ENCODE results near the gene CTNNA3.

The CTNNA3 gene

GRCh38 chr10:66777665-66778064 is 918.3 kb downstream of the CTNNA3 start:
- Histone ChIP-seq H3K27me3 (replicated peaks; ENCODE audit: control insufficient read depth, insufficient read depth, low read length, poor library complexity, severe bottlenecking) (no peaks in the 10 kb centered on the region), H3K9me3 (ENCODE audit: control insufficient read depth, low read length) (no peaks in the 10 kb centered on the region), H3K4me3 (ENCODE audit: insufficient read depth, low read depth, low read length, poor library complexity, severe bottlenecking) (no peak overlapping the region), H3K36me3 (ENCODE audit: control insufficient read depth, insufficient read depth, low read length) (no peaks in the 10 kb centered on the region), H3K27ac (ENCODE audit: insufficient read depth, low read length, poor library complexity, severe bottlenecking) (no peak overlapping the region), H3K4me1 (ENCODE audit: control insufficient read depth, insufficient read depth, low read length, poor library complexity, severe bottlenecking) (no peaks in the 10 kb centered on the region)
- DNase-seq: no peak

GRCh38 chr10:66773472-66773817 is 922.5 kb downstream of the CTNNA3 start:
- no peaks in the 10 kb centered on the region for H3K27me3 ChIP-seq (replicated peaks; ENCODE audit: control insufficient read depth, insufficient read depth, low read length, poor library complexity, severe bottlenecking)
- DNase-seq: no peak

GRCh38 chr10:66772548-66773471 is 923.2 kb downstream of the CTNNA3 start:
- Histone ChIP-seq H3K4me3 (ENCODE audit: insufficient read depth, low read depth, low read length, poor library complexity, severe bottlenecking) (no peak overlapping the region), H3K36me3 (ENCODE audit: control insufficient read depth, insufficient read depth, low read length) (no peaks in the 10 kb centered on the region), H3K4me1 (ENCODE audit: control insufficient read depth, insufficient read depth, low read length, poor library complexity, severe bottlenecking) (no peaks in the 10 kb centered on the region), H3K9me3 (ENCODE audit: control insufficient read depth, low read length) (no peaks in the 10 kb centered on the region), H3K27me3 (replicated peaks; ENCODE audit: control insufficient read depth, insufficient read depth, low read length, poor library complexity, severe bottlenecking) (no peaks in the 10 kb centered on the region), H3K27ac (ENCODE audit: insufficient read depth, low read length, poor library complexity, severe bottlenecking) (no peak overlapping the region)
- no peak for DNase-seq

More at GRCh38 chr10:66773472-66773817, 922.5 kb downstream of the CTNNA3 start:
- Histone ChIP-seq H3K4me3 (ENCODE audit: insufficient read depth, low read depth, low read length, poor library complexity, severe bottlenecking) (no peak overlapping the region), H3K27ac (ENCODE audit: insufficient read depth, low read length, poor library complexity, severe bottlenecking) (no peak overlapping the region), H3K36me3 (ENCODE audit: control insufficient read depth, insufficient read depth, low read length) (no peaks in the 10 kb centered on the region), H3K4me1 (ENCODE audit: control insufficient read depth, insufficient read depth, low read length, poor library complexity, severe bottlenecking) (no peaks in the 10 kb centered on the region), H3K9me3 (ENCODE audit: control insufficient read depth, low read length) (no peaks in the 10 kb centered on the region)

- Histone ChIP-seq H3K4me3 (ENCODE audit: insufficient read depth, low read depth, low read length, poor library complexity, severe bottlenecking) (no peak overlapping the region), H3K9me3 (ENCODE audit: control insufficient read depth, low read length) (no peaks in the 10 kb centered on the region), H3K36me3 (ENCODE audit: control insufficient read depth, insufficient read depth, low read length) (no peaks in the 10 kb centered on the region), H3K27me3 (replicated peaks; ENCODE audit: control insufficient read depth, insufficient read depth, low read length, poor library complexity, severe bottlenecking) (no peaks in the 10 kb centered on the region), H3K4me1 (ENCODE audit: control insufficient read depth, insufficient read depth, low read length, poor library complexity, severe bottlenecking) (no peaks in the 10 kb centered on the region), H3K27ac (ENCODE audit: insufficient read depth, low read length, poor library complexity, severe bottlenecking) (no peak overlapping the region)
- DNase-seq: no peak
Observed at GRCh38 chr10:66767707-66768106, 928.3 kb downstream of the CTNNA3 start.

GRCh38 chr10:66762218-66762729 is 933.7 kb downstream of the CTNNA3 start:
- no peaks in the 10 kb centered on the region for H3K4me1 ChIP-seq (ENCODE audit: control insufficient read depth, insufficient read depth, low read length, poor library complexity, severe bottlenecking)
- no peak overlapping the region for H3K27ac ChIP-seq (ENCODE audit: insufficient read depth, low read length, poor library complexity, severe bottlenecking)
- H3K4me3 ChIP-seq (ENCODE audit: insufficient read depth, low read depth, low read length, poor library complexity, severe bottlenecking): no peak overlapping the region
- H3K27me3 ChIP-seq (replicated peaks; ENCODE audit: control insufficient read depth, insufficient read depth, low read length, poor library complexity, severe bottlenecking): no peaks in the 10 kb centered on the region
- no peaks in the 10 kb centered on the region for H3K9me3 ChIP-seq (ENCODE audit: control insufficient read depth, low read length)
- no peaks in the 10 kb centered on the region for H3K36me3 ChIP-seq (ENCODE audit: control insufficient read depth, insufficient read depth, low read length)
- DNase-seq: no peak

- Histone ChIP-seq H3K4me1 (ENCODE audit: control insufficient read depth, insufficient read depth, low read length, poor library complexity, severe bottlenecking) (no peaks in the 10 kb centered on the region), H3K27ac (ENCODE audit: insufficient read depth, low read length, poor library complexity, severe bottlenecking) (no peak overlapping the region), H3K27me3 (replicated peaks; ENCODE audit: control insufficient read depth, insufficient read depth, low read length, poor library complexity, severe bottlenecking) (no peaks in the 10 kb centered on the region), H3K36me3 (ENCODE audit: control insufficient read depth, insufficient read depth, low read length) (no peaks in the 10 kb centered on the region), H3K9me3 (ENCODE audit: control insufficient read depth, low read length) (no peaks in the 10 kb centered on the region), H3K4me3 (ENCODE audit: insufficient read depth, low read depth, low read length, poor library complexity, severe bottlenecking) (no peak overlapping the region)
- no peak for DNase-seq
Observed at GRCh38 chr10:66760941-66761340, 935.1 kb downstream of the CTNNA3 start.

- no peaks in the 10 kb centered on the region for H3K9me3 ChIP-seq (ENCODE audit: control insufficient read depth, low read length)
- no peaks in the 10 kb centered on the region for H3K27me3 ChIP-seq (replicated peaks; ENCODE audit: control insufficient read depth, insufficient read depth, low read length, poor library complexity, severe bottlenecking)
- H3K4me3 ChIP-seq (ENCODE audit: insufficient read depth, low read depth, low read length, poor library complexity, severe bottlenecking): no peak overlapping the region
- H3K36me3 ChIP-seq (ENCODE audit: control insufficient read depth, insufficient read depth, low read length): no peaks in the 10 kb centered on the region
- no peak overlapping the region for H3K27ac ChIP-seq (ENCODE audit: insufficient read depth, low read length, poor library complexity, severe bottlenecking)
- H3K4me1 ChIP-seq (ENCODE audit: control insufficient read depth, insufficient read depth, low read length, poor library complexity, severe bottlenecking): no peaks in the 10 kb centered on the region
- DNase-seq: no peak
Observed at GRCh38 chr10:66755474-66755873, 940.5 kb downstream of the CTNNA3 start.

- Histone ChIP-seq H3K4me3 (ENCODE audit: insufficient read depth, low read depth, low read length, poor library complexity, severe bottlenecking) (no peak overlapping the region), H3K9me3 (ENCODE audit: control insufficient read depth, low read length) (no peaks in the 10 kb centered on the region), H3K4me1 (ENCODE audit: control insufficient read depth, insufficient read depth, low read length, poor library complexity, severe bottlenecking) (no peaks in the 10 kb centered on the region), H3K27me3 (replicated peaks; ENCODE audit: control insufficient read depth, insufficient read depth, low read length, poor library complexity, severe bottlenecking) (no peaks in the 10 kb centered on the region), H3K36me3 (ENCODE audit: control insufficient read depth, insufficient read depth, low read length) (no peaks in the 10 kb centered on the region), H3K27ac (ENCODE audit: insufficient read depth, low read length, poor library complexity, severe bottlenecking) (no peak overlapping the region)
- no peak for DNase-seq
Observed at GRCh38 chr10:66752714-66753113, 943.3 kb downstream of the CTNNA3 start.

GRCh38 chr10:66748217-66748616 is 947.8 kb downstream of the CTNNA3 start:
- H3K4me3 ChIP-seq (ENCODE audit: insufficient read depth, low read depth, low read length, poor library complexity, severe bottlenecking): no peak overlapping the region
- no peaks in the 10 kb centered on the region for H3K27me3 ChIP-seq (replicated peaks; ENCODE audit: control insufficient read depth, insufficient read depth, low read length, poor library complexity, severe bottlenecking)
- DNase-seq: no peak
- H3K36me3 ChIP-seq (ENCODE audit: control insufficient read depth, insufficient read depth, low read length): no peaks in the 10 kb centered on the region
- no peaks in the 10 kb centered on the region for H3K4me1 ChIP-seq (ENCODE audit: control insufficient read depth, insufficient read depth, low read length, poor library complexity, severe bottlenecking)
- no peak overlapping the region for H3K27ac ChIP-seq (ENCODE audit: insufficient read depth, low read length, poor library complexity, severe bottlenecking)
- H3K9me3 ChIP-seq (ENCODE audit: control insufficient read depth, low read length): no peaks in the 10 kb centered on the region

GRCh38 chr10:66747451-66747850 is 948.5 kb downstream of the CTNNA3 start:
- Histone ChIP-seq H3K27me3 (replicated peaks; ENCODE audit: control insufficient read depth, insufficient read depth, low read length, poor library complexity, severe bottlenecking) (no peaks in the 10 kb centered on the region), H3K4me1 (ENCODE audit: control insufficient read depth, insufficient read depth, low read length, poor library complexity, severe bottlenecking) (no peaks in the 10 kb centered on the region), H3K36me3 (ENCODE audit: control insufficient read depth, insufficient read depth, low read length) (no peaks in the 10 kb centered on the region), H3K27ac (ENCODE audit: insufficient read depth, low read length, poor library complexity, severe bottlenecking) (no peak overlapping the region), H3K4me3 (ENCODE audit: insufficient read depth, low read depth, low read length, poor library complexity, severe bottlenecking) (no peak overlapping the region), H3K9me3 (ENCODE audit: control insufficient read depth, low read length) (no peaks in the 10 kb centered on the region)
- no peak for DNase-seq
